Measurements from ENCODE around the gene PRKCH. TPM values are rescaled to one million over a fixed set of nuclear protein-coding genes. Genes with fewer than 3 reads are reported as not detected.
A peak's percentile ranks its signal among the peaks of the same experiment; 100 is the strongest.

The PRKCH gene
- total RNA-seq, 3 donors from 2014 or later (not counting 1 experiment from before 2014, with no cell fraction given), result 610 to 756 (median 618) TPM

- Histone ChIP-seq H3K36me3 (ENCODE audit: control insufficient read depth, insufficient read depth, low read length) (peaks cover 45% of the 10 kb centered on the region), H3K9me3 (ENCODE audit: control insufficient read depth, insufficient read depth, low read length) (no peaks in the 10 kb centered on the region), H3K27ac (ENCODE audit: low read length) (peak overlapping the region; percentile 99), H3K4me1 (ENCODE audit: control insufficient read depth, insufficient read depth, low read length) (peaks cover 78% of the 10 kb centered on the region), H3K4me3 (ENCODE audit: low read length) (no peak overlapping the region), H3K27me3 (ENCODE audit: control insufficient read depth, insufficient read depth, low read length) (no peaks in the 10 kb centered on the region)
- peaks cover 90 to 93% of the 10 kb centered on the region in 2 donors for H3K4me1 Mint-ChIP-seq
- no peak overlapping the region for H3K27ac Mint-ChIP-seq
- 78% methylated on average over 3 of the region's 3 CpGs for WGBS (ENCODE audit: insufficient coverage)
- TF ChIP-seq, protein P1, sequence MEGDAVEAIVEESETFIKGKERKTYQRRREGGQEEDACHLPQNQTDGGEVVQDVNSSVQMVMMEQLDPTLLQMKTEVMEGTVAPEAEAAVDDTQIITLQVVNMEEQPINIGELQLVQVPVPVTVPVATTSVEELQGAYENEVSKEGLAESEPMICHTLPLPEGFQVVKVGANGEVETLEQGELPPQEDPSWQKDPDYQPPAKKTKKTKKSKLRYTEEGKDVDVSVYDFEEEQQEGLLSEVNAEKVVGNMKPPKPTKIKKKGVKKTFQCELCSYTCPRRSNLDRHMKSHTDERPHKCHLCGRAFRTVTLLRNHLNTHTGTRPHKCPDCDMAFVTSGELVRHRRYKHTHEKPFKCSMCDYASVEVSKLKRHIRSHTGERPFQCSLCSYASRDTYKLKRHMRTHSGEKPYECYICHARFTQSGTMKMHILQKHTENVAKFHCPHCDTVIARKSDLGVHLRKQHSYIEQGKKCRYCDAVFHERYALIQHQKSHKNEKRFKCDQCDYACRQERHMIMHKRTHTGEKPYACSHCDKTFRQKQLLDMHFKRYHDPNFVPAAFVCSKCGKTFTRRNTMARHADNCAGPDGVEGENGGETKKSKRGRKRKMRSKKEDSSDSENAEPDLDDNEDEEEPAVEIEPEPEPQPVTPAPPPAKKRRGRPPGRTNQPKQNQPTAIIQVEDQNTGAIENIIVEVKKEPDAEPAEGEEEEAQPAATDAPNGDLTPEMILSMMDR (IDR thresholded peaks at IDR 0.05), result no peak
- H3K4me3 Mint-ChIP-seq, result peak overlapping the region; percentile 62
- intact Hi-C loops (cut with micrococcal nuclease), result loop anchor here (5.0 to 10.0 kb wide), 2 partner anchors 115 to 182 kb away; no protein-coding TSS in a partner anchor
- H3K36me3 Mint-ChIP-seq, result peaks cover 6% of the 10 kb centered on the region
- DNase-seq (no peak), ATAC-seq (peak in 1 of 3 donors; percentile 19)
- H3K9me3 Mint-ChIP-seq, result no peaks in the 10 kb centered on the region
- H3K27me3 Mint-ChIP-seq (ENCODE audit: low read depth in 2 of 2), result no peaks in the 10 kb centered on the region
Measured at GRCh38 chr14:61479746-61480502, 158.5 kb downstream of the PRKCH start.

- ATAC-seq, result no peak
- no peak for DNase-seq
- Mint-ChIP-seq H3K4me1 (peaks cover 92 to 95% of the 10 kb centered on the region in 2 donors), H3K9me3 (no peaks in the 10 kb centered on the region), H3K27ac (no peak overlapping the region), H3K27me3 (ENCODE audit: low read depth in 2 of 2) (no peaks in the 10 kb centered on the region), H3K4me3 (peak overlapping the region; percentile 62), H3K36me3 (peaks cover 14% of the 10 kb centered on the region)
- WGBS (ENCODE audit: insufficient coverage), result 81% methylated on average over 8 of the region's 8 CpGs
- Histone ChIP-seq H3K4me3 (ENCODE audit: low read length) (no peak overlapping the region), H3K9me3 (ENCODE audit: control insufficient read depth, insufficient read depth, low read length) (no peaks in the 10 kb centered on the region), H3K27me3 (ENCODE audit: control insufficient read depth, insufficient read depth, low read length) (no peaks in the 10 kb centered on the region), H3K27ac (ENCODE audit: low read length) (peak overlapping the region; percentile 99), H3K4me1 (ENCODE audit: control insufficient read depth, insufficient read depth, low read length) (peaks cover 78% of the 10 kb centered on the region), H3K36me3 (ENCODE audit: control insufficient read depth, insufficient read depth, low read length) (peaks cover 53% of the 10 kb centered on the region)
- intact Hi-C loops (cut with micrococcal nuclease), result no loop called here
- TF ChIP-seq, protein P1 (IDR thresholded peaks at IDR 0.05), result no peak
Measured at GRCh38 chr14:61480704-61481285, 159.4 kb downstream of the PRKCH start.

GRCh38 chr14:61481701-61482100 is 160.3 kb downstream of the PRKCH start:
- Histone ChIP-seq H3K4me3 (ENCODE audit: low read length) (no peak overlapping the region), H3K4me1 (ENCODE audit: control insufficient read depth, insufficient read depth, low read length) (peaks cover 69% of the 10 kb centered on the region), H3K36me3 (ENCODE audit: control insufficient read depth, insufficient read depth, low read length) (peaks cover 59% of the 10 kb centered on the region), H3K9me3 (ENCODE audit: control insufficient read depth, insufficient read depth, low read length) (no peaks in the 10 kb centered on the region), H3K27me3 (ENCODE audit: control insufficient read depth, insufficient read depth, low read length) (no peaks in the 10 kb centered on the region), H3K27ac (ENCODE audit: low read length) (no peak overlapping the region)
- Mint-ChIP-seq H3K27me3 (ENCODE audit: low read depth in 2 of 2) (no peaks in the 10 kb centered on the region), H3K9me3 (no peaks in the 10 kb centered on the region), H3K4me1 (peaks cover 88 to 94% of the 10 kb centered on the region in 2 donors), H3K36me3 (peaks cover 23% of the 10 kb centered on the region), H3K27ac (no peak overlapping the region), H3K4me3 (peak overlapping the region; percentile 35)
- intact Hi-C loops (cut with micrococcal nuclease), result no loop called here
- 82% methylated on average over 5 of the region's 5 CpGs for WGBS (ENCODE audit: insufficient coverage)
- DNase-seq (no peak), ATAC-seq (no peak)
- TF ChIP-seq, protein P1 (IDR thresholded peaks at IDR 0.05), result no peak

Data from natural killer cell (primary cell).